Astrocyte of the hippocampus (primary cell): ENCODE data around the gene NINJ2.
"Not testable (repeated sequence)": the region's sequence is repeated elsewhere in the genome, so short reads cannot be mapped to it uniquely, and the experiment has no call there.

Source experiments
- DNase-seq: peaks from one replicate; pipeline ENCODE4 v3.0.0; 2011; ENCODE audit warnings: low read depth, low spot score

The NINJ2 gene, protein sequence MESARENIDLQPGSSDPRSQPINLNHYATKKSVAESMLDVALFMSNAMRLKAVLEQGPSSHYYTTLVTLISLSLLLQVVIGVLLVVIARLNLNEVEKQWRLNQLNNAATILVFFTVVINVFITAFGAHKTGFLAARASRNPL

DNA sequence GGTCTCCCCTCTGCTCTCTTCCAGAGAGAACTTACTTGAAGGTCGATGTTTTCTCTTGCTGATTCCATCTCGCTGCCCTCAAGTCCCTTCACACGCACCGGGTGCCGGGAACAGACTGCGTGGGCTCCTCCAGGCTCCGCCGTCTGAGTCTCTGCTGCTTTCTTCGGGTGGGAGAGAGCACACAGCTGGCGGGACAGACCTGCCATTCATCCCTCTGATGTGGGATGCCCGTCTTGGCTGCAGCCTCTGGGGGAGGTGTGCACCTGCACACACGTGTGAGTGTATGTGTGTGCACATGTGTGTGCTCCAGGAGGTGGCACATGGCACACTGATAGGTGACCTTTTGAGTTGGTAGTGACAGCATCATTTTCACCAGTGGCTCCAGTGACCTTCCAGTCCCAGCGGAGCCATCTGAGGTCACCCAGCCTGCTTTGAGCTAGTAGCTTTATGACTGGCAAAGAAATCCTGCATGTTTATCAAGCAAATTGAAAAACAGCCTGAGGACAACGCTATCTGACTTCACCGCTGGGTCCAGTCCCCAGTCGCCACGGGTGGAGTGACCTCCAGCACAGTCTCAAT is at the start of gene NINJ2:
Gene NINJ2 (minus strand): TSS at position 153 of the 579 bp plus-strand sequence. CDS start 85 bp downstream, at position 68.
- DNase-seq: no peak

DNA sequence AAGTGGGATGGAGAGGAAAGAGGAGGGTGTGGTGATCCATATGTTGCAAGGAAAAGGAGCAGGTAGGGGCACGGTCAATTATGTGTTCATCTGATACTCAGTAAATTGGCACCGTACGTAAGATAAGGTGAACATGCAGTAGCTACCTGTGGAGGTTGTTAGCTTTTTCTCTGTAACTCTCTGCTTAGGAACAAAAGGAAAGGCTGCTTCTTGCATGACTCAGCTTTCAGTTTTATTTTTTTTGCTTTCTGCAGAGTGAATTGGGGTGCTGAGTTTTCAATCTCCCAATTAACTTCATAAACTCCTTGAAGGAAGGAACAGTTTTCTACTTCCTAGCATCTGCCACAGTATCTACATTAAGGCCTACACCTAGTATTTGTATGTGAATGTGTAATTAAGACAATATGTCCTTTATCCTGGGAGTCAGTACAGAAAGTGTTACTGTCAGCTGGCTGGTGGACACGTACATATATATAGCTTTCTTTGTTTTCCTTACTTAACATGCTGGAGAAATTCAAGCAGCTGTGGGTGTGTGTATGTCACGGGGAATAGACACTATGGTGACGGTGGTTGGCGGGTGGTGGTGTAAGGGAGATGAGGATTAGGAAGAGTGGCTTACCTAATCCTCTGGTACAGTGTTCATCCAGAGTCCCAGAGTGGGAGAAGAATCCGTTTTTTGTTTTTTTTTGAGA is 49.1 kb upstream of the NINJ2 start:
- DNase-seq: peak; percentile 30

DNA sequence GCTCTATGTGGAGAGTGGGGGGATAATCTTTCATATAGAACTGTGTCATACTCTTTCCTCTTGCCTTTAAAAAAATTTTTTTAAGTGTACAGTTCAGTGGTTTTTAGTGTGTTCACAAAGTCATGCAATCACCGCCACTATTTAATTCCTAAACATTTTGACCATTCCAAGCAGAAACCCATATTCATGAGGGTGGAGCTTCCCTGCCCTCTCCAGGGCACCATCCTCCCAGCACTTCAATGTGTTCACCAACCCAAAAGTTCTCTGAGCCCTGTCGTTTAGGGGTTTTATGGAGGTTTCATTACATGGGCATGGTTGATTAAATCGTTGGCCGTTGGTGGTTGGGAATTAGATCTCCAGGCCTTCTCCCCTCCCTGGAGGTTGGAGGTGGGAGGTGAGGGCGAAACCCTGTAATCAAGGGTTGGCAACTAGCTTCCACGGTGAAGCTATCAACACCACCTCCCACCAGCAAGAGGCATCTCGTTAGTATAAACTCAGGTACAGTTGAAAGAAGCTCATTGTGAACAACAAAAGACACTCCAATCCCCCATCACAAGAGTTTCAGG is 46.3 kb upstream of the NINJ2 start:
- DNase-seq: no peak

DNA sequence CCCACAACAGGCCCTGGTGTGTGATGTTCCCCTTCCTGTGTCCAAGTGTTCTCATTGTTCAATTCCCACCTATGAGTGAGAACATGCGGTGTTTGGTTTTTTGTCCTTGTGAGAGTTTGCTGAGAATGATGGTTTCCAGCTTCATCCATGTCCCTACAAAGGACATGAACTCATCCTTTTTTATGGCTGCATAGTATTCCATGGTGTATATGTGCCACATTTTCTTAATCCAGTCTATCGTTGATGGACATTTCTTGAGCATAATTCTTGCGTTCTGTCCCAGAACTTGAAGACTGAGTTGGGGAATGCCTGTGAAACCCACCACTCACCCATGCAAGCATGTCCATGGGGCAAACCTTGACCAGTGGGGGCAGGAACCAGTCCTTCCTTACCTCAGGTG is 44.8 kb upstream of the NINJ2 start:
- not testable (repeated sequence) for DNase-seq

DNA sequence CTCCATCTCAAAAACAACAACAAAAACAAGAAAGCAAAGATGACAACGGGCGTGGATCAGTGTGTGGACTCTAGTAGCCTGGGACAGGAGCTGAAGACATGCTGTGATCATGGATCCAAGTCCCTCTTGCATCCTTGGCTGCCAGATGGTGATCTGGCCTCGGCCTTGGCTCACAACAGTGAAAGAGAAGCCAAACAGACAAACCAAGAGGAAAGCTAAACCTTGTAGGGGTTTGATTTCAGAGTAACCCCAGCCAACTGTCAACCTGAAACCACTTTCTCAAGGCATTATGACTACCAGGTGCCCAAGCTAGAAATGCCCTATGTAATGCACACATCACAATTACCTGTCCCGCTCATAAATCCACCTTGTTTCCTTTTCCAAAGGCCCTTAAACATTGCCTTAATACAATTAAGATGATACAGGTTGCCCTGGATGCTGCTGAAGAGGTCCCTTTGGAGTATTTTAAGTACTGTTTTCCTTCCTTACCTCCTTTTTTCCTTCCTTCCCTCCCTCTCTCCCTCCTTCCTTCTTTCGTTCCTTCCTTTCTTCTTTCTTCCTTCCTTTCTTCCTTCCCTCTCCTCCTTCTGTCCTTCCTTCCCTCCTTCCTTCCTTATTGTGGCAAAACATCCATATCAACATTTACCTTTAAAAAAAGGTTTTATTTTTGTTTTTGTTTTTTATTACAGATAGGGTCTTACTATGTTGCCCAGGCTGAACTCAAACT is 41.4 kb upstream of the NINJ2 start:
- DNase-seq: no peak

DNA sequence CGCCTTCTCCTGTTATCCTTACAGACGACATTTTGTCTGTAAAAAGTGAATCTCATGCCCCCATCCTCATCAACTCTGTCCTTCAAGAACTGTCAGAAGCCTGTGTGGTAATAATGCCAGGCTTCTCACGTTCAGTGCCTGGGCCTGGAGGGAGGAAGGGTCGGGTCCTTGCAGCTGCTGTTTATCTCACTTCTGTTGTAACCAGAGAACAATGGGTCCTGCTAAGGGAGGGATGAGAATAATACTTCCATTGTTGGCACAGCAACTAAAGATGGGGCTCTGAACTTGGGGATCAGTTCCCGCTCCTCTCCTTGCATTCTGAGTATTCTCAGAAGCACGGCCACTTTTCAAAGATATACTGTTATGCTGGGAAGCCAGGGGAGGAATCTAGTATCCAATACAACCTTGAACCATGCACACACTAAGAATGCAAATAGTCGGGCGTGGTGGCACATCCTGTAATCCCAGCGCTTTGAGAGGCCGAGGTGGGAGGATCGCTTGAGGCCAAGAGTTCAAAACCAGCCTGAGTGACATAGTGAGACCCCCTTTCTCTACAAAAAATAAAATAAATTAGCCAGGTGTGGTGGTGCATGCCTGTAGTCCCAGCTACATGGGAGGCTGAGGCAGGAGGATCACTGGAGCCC is 38.8 kb upstream of the NINJ2 start:
- no peak for DNase-seq

DNA sequence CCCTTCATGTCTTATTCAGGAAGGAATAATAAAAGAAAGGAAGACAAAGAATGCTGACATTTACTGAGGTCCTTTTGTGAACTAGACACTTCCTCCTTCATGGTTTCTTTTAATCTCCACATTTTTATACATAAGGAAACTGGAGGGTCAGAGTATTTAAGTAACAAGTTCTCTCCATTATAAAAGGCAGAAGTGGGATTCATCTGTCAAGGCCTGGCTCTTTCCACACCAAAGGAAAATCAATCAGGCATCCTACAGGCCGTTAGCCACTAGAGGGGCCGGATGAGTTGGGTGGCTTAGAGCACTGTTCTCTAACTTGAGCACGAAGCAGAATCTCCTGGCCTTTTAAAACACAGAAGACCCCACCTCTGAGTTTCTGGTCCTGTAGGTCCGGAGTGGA is 36.8 kb upstream of the NINJ2 start:
- DNase-seq: no peak

DNA sequence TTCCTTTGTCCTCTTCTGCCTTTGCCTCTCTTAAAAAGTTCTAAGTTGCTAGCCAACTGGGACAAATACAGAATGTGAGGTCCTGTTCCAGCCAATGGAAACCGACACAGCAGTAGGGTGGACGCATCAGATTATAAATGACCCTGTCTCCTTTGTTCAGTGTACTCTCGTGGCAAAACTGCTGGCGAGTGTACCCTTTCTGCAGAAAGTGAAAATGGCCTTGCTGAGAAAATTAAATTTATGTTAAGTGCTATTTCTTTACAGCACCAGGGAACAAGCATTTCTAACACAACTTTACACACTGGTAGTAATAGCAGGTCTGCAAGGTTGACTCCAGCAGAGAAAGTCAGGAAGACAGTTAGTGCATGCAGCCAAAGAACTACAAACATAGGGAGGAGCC is 35.0 kb upstream of the NINJ2 start:
- not testable (repeated sequence) for DNase-seq

DNA sequence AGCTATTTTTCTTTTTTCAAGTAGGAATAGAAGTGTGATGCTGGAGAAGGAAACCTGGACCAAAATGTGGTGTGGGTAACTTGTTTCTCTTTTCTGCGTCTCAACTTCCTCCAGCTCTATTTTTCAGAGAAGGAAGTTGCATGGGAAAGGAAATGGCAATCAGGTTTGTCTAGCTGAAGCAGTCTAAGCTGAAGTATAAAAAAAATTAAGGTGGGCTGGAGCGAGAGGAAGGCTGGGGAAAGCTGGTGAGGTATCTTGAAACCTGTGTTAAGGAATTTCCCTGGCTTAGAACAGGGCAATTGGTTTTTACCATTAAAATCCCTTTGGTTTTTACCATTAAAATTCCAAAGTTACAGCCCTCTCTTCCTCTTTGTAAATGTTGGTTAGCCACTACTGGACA is 34.2 kb upstream of the NINJ2 start:
- no peak for DNase-seq

DNA sequence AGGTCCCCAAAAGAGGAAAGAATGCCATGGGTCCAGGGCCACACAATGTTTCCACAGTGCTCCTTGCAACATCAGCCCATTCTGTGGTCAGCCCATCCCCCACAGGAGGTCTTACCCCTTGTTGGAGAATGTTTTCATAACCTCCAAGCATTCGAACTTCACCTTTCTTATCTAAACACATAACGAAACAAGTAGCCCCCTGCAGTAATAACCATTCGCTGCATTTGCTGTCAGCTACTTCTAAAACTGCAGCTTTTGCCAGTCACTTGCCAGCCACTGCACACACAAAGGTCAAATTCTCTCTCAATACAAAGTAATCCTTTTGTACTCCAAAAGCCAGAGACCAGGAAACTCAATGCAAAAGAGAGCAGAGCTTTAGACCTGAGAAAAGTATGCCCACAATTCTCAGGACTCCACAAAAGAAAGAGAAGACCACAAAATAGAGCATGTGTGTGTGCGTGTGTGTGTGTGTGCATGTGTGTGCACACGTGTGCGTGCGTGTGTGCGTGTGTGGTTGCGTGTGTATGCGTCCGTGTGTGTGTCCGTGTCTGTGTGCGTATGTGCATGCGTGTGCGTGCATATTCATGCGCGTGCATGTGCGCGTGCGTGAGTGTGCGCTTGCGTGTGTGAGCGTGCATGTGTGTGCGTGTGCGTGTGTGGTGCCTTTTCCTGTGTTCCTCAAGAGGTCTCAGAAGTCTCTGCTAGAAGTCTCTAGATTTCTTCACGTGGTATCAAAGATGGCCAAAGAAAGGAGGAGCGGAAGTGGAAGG is 31.7 kb upstream of the NINJ2 start:
- peak; percentile 11 for DNase-seq

DNA sequence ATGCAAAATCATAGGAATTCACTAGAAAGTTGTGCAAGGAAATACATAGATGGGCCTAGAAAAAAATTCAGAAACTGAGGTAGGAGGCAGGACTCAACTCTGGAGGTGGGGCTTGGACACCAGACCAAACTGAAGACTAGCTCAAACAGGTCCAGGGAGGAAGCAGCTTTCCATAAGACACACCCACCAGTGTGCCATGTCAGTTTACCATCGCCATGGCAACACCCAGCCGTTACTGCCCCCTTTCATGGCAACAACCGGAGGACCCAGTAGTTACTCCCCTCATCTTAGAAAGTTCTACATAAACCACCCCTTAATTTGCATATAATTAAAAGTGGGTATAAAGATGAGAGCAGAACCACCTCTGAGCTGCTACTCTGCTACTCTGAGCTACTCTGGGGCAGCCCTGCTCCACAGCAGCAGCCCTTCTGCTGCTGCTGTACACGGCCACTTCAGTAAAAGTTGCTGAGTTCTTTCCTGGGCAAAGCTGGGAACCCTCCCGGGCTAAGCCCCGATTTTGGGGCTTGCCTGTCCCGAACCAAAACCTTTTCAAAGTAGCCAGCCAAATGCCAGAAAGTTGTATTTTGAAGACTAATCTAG is 30.8 kb upstream of the NINJ2 start:
- DNase-seq: no peak

DNA sequence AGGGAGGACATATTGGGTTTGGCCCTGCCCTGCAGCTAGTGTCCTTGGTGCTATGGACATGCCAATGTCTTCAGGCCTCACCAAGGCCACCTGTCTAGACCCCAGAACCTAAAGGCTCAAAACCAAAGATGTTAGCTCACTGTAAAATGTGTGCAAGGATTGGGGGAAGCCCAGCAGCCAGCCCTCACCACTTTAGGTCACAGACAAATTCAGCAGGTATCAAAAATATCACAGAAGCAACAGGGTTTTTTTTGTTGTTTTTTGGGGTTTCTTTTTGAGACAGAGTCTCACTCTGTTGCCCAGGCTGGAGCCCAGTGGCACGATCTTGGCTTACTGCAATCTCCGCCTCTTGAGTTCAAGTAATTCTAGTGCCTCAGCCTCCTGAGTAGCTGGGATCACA is 29.0 kb upstream of the NINJ2 start:
- DNase-seq: no peak

DNA sequence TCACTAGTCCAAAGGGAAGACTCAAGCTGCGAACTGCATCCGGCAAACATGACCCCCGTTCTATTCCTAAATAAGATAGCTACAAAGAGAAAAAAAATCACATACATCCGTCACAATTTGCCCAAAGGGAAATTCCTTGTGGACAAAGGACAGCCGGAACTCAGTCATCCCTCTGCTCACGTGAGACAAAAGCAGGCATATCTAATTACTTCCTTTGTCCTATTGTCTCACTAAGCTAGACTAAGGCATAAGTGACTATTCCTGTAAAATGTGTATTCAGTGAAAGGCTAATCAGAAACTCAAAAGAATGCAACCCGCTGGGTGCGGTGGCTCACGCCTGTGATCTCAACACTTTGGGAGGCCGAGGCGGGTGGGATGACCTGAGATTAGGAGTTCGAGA is 27.2 kb upstream of the NINJ2 start:
- DNase-seq: peak; percentile 17

DNA sequence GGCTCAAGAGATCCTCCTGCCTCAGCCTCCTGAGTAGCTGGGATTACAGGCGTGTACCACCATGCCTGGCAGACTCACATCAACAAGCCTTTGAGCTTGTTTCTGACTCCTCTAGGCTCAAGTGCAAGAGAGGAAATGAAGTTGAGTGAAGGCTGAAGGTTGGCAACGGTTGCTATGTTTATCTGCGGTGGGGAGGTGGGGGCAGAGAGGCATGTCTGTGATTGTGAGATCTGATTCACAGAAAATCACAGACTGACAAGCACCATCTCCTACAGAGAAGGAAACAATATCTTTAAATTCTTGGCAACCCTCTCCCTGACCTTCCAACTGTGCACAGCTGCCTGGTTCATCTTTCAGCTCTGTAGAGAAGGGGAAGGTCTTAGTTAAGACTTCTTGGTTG is 22.1 kb upstream of the NINJ2 start:
- DNase-seq: peak; percentile 63

DNA sequence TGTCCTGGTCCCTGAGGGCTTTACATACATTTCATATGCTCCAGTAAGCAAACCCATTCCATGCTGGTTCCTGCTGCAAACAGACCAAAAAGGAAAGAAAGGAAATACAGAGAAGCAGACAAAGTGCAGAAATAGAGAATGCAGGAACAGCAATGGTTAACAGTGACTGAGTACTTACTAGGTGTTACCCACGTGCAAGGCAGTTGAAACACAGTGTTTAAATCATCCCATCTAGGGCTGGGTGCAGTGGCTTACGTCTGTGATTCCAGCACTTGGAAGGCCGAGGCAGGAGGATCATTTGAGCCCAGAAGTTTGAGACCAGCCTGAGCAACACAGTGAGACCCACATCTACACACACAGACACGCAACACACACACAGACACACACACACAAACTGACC is 21.2 kb upstream of the NINJ2 start:
- DNase-seq: no peak

DNA sequence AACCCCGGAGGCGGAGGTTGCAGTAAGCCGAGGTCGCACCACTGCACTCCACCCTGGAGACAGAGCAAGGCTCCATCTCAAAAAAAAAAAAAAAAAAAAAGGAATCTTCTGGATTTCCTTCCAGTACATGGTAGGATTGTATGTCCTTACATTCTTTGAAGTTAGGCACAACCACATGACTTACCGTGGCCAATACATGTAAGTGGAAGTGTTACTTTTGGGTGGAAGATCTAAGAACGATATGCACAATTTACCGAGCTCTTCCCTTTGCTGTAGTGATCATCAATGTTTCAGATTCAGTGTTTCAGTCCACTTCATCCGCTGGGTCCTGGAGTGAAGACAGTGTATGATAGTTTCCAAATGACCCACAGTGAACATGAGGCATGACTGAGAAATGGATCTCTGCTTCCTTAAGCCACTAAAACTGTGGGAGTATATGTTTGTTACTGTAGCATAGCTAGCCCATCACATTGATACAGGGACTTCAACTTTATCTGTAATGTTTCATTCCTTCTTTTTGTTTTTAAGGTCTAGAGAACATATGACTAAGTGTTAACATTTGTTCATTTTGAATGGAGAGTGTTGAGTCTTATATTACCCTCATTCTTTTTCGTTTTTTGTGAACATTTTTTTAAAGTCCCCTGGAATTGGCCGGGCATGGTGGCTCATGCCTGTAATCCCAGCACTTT is 18.5 kb upstream of the NINJ2 start:
- DNase-seq: no peak

DNA sequence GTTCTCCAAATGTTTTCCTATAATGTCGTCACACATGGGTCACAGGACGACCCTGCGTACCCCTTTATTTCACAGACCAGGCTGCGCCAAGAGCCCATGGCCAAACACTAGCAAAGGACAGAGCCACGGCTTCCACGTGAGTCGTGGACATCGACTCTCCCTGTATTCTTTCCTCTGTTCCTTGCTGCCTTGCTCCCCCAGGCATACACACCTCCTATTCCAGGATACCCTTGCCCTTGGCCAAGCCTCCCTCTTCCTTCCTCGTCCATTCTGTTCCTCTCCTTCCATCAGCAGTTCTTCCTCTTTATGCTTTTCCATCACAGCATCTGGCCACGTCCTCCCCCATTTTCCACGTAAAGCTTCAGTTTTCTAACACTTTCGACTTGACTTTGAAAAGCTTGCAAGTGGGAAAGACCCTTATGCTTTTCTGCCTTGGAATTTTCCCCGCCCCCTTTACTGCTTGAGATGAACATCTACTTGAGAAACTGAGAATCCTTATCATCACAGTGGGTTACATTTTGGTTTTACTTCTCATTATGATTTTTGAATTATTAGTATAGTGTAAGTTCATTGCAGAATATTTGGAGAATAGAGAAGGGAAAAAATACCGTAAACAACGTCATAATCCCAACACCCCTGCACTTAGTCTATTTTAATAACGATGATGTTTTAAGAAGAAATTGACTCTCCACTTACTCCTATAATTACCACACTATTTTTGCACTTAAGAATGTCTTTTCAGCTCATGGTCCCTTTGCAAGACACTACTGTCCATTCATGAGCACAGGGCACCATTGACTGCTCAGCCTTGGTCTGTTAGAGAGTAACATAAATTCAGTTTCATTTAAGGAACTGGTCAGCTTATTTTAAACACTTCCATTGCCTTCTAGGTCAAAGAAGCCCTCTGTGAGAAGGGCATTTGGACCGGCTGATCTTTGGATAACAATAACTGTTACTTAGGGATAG is 15.8 kb upstream of the NINJ2 start:
- no peak for DNase-seq

DNA sequence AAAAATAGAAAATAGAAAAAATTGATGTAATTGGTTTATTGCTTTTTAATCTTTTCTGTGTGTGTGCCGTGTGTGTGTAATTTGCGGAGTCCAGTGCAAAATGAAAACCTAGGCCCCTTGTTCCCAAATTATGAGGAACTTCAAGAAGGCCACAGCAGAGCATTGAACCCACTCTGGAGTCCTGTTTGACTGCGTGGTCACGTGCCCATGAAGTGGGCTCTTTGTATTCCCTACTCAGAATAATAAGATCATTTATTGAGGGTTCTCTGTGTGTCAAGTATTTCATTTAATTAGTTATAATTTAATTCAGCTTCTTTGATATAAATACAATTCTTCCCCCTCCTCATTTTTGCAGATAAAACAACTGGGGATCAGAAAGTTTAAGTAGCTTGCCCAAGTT is 12.3 kb upstream of the NINJ2 start:
- no peak for DNase-seq

DNA sequence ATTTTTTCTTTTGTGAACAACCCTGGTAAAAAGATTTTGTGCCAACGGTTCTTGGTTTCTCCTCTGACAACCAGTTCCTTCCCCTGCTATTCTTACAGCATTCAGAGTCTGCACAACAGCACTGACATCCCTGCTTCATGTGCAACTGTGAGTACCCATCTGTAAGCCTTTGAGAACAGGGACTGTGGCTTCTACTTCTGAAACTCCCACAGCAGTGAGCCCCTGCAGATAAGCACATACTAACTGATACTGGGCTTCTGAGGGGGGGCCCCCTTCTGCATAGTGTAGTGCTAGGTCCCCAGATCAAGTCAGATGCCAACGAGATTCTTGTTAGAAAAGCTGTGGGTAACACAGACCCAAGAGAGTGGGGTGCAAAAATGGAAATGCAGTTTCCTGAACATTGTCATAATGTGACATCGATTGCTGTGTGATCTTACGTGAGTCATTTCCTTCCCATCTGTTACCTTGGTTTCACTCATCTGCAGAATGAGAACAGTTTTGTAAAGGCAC is 11.1 kb upstream of the NINJ2 start:
- DNase-seq: no peak
